ENCODE data around the gene CARNS1.

The CARNS1 gene

DNA sequence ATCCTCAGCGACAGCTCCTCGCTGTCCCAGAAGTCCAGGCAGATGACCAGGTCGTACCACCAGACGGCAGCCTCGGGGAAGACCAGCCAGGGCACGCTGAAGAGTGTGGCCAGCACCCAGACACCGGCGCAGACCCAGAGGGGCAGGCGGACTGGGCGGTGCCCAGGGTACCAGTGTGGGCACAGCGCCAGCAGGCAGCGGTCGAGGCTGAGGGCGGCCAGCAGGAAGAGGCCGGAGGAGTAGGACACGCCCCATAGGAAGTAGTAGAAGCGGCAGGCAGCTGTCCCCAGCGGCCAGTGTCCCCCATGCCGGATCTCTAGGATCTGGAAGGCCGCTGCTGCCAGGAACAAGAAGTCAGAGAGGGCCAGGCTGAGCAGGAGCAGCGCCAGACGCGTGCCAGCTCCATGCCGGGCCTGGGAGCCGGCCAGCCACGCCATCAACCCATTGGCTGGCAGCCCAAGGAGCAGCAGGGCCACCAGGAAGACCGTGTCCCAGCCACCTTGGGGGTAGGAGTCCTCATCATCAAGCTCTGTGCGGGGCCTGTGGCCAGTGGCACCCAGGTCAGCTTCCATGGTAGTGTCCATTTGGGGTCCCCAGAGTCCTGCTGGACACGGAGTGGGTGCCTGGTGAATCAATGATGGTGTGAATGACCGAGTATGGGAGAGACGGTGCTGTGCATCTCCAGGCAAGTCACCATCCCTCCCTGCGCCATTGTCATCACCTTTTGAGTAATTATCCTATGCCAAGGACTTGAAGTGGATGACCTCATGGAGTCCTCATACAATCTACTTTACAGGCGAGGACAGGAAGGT, 36.9 kb downstream of the CARNS1 start, which contains the start of gene GPR152:
TSS of gene GPR152 (minus strand) at position 589 of the 812 bp plus-strand sequence. CDS start at position 584, 5 bp downstream.
- TF ChIP-seq, protein P1, sequence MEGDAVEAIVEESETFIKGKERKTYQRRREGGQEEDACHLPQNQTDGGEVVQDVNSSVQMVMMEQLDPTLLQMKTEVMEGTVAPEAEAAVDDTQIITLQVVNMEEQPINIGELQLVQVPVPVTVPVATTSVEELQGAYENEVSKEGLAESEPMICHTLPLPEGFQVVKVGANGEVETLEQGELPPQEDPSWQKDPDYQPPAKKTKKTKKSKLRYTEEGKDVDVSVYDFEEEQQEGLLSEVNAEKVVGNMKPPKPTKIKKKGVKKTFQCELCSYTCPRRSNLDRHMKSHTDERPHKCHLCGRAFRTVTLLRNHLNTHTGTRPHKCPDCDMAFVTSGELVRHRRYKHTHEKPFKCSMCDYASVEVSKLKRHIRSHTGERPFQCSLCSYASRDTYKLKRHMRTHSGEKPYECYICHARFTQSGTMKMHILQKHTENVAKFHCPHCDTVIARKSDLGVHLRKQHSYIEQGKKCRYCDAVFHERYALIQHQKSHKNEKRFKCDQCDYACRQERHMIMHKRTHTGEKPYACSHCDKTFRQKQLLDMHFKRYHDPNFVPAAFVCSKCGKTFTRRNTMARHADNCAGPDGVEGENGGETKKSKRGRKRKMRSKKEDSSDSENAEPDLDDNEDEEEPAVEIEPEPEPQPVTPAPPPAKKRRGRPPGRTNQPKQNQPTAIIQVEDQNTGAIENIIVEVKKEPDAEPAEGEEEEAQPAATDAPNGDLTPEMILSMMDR (conservative IDR thresholded peaks at IDR 0.05; ENCODE audit: low read length) = no peak
- no peak for DNase-seq (ENCODE audit: low read depth)
- H3K4me3 ChIP-seq (ENCODE audit: low read length) = no peak within 1 kb of the TSS

DNA sequence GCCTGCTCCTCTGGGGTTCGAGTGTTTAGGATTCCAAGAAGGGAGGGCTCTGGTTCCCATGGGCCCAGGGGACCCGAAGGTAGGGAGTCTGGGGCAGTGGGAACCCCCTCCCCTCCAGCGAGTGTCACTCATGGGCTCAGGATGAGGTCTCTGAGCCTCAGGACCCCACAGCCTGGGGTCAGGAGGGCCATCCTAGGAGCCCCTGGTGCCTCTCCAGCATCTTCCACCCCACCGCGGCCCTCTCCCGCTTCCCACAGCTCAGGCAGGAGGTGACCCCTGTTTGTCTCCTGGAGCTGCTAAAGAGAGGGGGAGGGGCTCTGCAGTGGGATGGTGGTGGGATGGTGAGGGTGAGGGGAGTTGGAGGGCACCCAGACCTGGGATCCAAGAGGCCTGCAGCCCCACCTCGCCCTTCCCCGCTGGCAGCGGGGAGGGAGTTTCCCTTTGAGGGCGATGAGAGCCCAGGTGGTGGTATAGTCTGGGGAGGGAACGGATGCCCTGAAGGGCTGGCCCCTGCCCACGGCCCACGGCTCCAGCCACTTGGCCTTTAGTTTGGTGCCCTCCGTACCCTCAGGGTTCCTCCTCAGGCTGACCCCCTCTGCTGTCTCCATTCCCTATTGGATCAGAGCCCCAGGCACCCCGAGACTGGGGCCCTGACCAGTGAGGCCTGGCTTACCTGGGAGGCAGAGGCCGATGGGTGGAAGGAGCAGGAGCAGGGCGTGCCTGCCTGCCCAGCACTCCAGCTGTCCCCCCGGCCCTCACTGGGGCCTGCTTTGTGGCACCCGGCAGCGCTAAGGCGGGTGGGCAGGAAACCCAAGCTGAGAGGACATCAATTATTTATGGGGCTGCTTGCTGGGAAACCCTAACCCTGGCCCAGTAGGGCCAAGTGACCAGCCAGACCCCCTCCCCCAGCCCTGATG, 38.6 kb downstream of the CARNS1 start:
- H3K4me3 ChIP-seq (ENCODE audit: low read length) = no peak overlapping the region
- TF ChIP-seq, protein P1 (conservative IDR thresholded peaks at IDR 0.05; ENCODE audit: low read length) = no peak
- no peak for DNase-seq (ENCODE audit: low read depth)

DNA sequence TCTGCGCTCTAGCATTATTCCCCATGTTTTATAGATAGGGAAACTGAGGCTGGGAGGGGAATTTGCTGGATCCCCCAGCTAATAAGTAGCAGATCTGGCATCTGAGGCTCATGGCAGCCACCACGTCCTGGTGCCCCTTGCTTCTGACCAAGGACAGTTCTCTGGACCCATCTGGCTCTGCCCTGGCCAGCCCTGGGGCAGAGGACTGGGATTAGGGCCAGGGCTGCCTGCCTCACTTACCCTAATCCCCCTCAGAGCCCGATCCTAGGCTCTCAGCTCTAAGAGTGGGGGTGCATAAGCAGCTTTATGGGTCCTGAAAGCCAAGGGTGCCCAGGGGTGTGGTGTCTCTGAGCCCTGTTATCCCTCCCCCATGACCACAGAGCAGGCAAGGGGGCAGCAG, 39.6 kb downstream of the CARNS1 start, which contains the start of gene CABP4:
TSS of gene CABP4 (plus strand) at position 301 of the 400 bp plus-strand sequence. CDS start at position 371, 70 bp downstream.
- TF ChIP-seq, protein P1 (conservative IDR thresholded peaks at IDR 0.05; ENCODE audit: low read length) = no peak
- DNase-seq (ENCODE audit: low read depth) = no peak
- H3K4me3 ChIP-seq (ENCODE audit: low read length) = no peak within 1 kb of the TSS

DNA sequence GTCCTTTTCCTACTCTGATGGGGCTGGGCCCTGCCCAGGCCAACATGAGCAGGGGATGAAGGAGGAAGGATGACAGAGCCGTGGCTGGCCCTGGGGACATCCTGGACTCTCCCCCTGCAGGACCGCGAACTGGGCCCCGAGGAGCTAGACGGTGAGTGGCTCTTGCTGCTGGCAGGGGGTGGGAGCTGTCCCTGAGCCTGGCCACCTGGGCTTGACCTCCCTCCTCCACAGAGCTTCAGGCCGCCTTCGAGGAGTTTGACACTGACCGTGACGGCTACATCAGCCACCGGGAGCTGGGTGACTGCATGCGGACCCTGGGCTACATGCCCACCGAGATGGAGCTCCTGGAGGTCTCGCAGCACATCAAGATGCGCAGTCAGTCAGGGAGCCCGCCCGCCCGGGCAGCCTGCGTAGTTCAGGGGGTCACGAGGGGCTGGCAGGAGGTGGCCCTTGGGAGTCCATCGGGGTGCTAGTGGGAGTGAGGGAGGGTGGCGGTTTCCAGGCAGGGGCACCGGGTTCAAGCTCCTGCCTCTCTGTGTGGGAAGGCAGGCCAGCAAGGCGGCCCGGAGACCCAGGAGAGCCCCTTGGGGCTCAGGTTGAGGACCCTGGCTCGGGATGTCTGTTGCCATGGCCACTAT, 40.7 kb downstream of the CARNS1 start:
- H3K4me3 ChIP-seq (ENCODE audit: low read length) = no peak overlapping the region
- TF ChIP-seq, protein P1 (conservative IDR thresholded peaks at IDR 0.05; ENCODE audit: low read length) = no peak
- no peak for DNase-seq (ENCODE audit: low read depth)

DNA sequence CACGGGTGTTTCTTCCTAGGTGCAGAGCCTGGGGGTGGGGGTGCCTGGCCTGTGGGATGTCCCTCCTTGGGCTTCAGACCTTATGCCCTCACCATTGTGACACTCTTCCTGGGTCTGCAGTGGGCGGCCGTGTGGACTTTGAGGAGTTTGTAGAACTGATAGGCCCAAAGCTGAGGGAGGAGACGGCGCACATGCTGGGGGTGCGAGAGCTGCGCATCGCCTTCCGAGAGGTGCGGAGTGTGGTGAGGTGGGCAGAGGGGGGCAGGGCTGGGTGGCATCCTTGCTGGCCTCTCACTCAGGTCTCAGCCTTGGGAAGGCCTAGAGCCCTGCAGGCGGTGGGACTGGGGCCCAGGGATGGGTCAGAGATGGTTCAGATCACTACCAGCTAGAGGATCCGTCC, 42.0 kb downstream of the CARNS1 start:
- DNase-seq (ENCODE audit: low read depth) = no peak
- H3K4me3 ChIP-seq (ENCODE audit: low read length) = no peak overlapping the region
- TF ChIP-seq, protein P1 (conservative IDR thresholded peaks at IDR 0.05; ENCODE audit: low read length) = no peak

DNA sequence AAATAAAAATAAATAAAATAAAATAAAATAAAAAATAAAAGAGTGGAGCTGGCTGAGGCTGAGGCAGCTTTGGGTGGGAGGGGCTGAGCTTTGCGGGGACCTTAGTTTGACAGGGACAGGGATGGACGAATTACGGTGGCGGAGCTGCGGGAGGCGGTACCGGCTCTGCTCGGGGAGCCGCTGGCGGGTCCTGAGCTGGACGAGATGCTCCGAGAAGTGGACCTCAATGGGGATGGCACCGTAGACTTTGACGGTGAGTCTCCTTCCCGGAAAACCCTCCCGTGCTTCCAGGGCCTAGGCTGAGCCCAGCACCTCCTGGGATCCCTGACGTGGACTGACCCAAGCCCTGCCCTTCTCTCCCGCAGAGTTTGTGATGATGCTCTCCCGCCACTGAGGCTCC, 42.8 kb downstream of the CARNS1 start:
- H3K4me3 ChIP-seq (ENCODE audit: low read length) = no peak overlapping the region
- TF ChIP-seq, protein P1 (conservative IDR thresholded peaks at IDR 0.05; ENCODE audit: low read length) = no peak
- no peak for DNase-seq (ENCODE audit: low read depth)
